GM12872 (cell line): Measurements from ENCODE around the gene ATPAF1.
A peak's percentile ranks its signal among the peaks of the same experiment; 100 is the strongest.

ENCODE experiments used
- TF ChIP-seq, protein P1 (sequence below): IDR thresholded peaks from 3 replicates; pipeline ENCODE4 v1.5.1; 2011; ENCODE audit warnings: low read depth, mild to moderate bottlenecking, low read length, moderate library complexity; ENCODE audit not compliant: insufficient read depth

ATPAF1 gene

DNA sequence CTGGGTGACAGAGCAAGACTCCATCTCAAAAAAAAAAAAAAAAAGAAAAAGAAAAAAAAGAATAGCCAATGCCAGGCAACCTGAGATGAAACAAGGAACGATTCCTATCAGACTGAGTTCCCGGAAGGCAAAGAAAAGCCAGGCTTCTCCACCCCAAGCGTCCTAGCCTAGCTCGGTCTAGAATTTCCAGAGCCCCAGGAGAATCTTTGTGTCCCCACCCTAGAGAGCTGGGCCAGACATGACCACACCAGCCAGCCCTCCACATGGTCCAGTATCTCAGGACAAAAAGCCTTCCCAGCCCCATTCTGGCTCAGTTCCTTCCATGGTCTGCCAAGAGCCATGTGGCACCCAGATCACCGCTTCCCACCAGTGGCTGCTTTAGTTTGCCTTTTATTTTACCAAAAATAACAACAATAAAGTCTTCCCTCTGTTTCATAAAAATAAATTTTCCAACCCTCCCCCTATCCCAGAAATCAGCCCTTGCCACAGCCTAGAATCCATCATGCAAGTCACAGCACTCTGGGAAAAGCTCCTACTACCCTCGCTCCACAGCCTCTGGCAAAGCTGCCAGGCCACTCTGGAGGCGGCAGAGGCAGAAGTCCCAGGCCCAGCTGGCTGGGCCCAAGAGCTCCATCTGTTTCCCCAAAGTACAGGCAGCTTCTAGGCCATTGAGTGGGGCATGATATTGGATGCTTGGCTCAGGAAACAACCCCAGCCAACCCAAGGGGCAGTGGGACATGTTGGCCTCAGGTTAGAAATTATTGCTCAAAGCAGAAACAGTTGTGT, 60.6 kb downstream of the ATPAF1 start:
- TF ChIP-seq, protein P1, sequence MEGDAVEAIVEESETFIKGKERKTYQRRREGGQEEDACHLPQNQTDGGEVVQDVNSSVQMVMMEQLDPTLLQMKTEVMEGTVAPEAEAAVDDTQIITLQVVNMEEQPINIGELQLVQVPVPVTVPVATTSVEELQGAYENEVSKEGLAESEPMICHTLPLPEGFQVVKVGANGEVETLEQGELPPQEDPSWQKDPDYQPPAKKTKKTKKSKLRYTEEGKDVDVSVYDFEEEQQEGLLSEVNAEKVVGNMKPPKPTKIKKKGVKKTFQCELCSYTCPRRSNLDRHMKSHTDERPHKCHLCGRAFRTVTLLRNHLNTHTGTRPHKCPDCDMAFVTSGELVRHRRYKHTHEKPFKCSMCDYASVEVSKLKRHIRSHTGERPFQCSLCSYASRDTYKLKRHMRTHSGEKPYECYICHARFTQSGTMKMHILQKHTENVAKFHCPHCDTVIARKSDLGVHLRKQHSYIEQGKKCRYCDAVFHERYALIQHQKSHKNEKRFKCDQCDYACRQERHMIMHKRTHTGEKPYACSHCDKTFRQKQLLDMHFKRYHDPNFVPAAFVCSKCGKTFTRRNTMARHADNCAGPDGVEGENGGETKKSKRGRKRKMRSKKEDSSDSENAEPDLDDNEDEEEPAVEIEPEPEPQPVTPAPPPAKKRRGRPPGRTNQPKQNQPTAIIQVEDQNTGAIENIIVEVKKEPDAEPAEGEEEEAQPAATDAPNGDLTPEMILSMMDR, result no peak

DNA sequence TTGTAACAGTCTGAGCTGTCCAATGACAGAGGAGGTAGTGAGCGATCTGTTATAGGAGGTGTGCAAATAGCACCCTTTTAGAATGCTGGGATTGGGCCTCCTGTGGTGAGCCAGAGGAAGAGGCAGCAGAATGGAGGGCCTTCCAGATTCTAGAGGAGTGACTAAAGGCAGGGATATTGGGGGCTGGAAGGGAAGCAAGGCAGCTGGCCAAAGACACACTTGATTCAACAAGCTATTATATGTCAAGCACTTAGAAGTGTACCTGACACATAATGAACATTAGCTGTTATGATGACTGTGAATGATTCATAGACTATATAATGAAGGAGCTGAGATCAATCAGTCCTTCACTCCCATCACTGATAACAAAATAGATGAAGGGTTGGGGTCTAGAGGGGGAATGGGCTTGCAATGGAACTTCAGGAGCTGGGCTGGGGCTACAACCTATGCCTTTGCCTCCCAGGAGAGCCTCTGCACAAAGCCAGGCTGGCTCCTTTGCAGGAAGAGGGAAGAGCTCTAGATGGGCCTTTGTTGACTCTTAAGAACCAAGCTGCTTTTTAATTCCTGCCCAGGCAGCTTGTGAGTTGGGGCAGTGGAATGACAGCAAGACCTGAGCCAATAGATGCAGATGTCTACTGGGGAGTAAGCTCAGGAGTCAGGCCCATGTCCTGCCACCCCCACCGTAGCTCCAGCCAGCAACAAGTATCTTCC, 61.8 kb downstream of the ATPAF1 start:
- TF ChIP-seq, protein P1, result no peak

DNA sequence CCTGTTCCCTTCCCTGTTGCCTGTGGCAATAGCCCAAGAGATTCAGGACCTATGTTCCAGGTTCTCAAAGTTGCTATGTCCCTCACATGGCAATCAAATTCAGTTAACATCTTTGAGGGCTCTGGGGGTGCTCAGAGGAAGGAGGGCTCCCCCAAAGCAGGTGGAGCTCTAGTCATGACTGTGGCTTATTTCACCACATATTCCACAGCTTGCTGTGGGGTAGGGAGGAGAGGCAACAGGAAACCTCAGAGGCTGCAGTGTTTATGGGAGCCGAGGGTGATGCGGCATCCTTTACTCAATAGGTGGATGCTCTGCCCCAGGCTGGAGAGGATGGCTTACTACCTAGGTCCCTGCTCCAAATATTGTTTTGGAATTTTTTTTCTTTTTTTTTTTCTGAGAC, 62.9 kb downstream of the ATPAF1 start:
- TF ChIP-seq, protein P1, result no peak

DNA sequence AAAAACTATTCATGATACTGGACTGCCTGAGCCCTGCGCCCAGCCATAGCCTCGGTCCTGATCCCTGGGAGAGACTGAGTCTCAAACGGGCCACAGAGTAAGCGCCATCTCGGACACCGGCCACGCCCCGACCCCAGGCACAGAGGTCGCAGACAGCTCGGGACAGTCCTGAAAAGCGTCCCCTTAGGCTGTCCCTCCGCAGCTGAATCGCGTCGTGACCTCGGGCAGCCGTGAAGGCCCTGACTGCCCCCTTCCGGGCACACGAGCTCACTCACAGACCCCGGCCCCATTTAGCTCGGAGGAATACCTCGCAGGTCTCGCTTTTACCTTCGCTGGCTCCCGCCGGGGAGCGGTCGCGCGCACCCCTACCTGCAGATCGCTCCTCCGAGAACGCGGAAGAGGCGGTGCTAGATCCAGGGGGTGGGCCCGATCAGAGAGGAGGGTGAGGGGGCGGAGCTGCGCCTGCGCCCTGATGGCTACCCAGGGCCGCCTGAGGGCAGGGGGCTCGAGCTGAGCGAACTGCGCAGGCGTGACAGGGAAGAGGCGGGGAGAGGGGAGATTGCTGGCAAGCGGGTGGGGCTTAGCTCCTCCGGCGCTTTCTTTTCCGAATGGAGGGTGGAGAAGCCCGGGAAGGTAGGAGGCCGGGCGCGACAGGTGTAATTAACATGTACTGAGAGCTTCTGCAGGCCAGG, 64.2 kb downstream of the ATPAF1 start, which contains the start of gene MKNK1:
TSS of gene MKNK1 (minus strand) at position 411 of the 692 bp plus-strand sequence. CDS start 20,941 bp downstream, outside the sequence.
- TF ChIP-seq, protein P1, result peak; percentile 21; the same call in 1 of the 3 replicates

DNA sequence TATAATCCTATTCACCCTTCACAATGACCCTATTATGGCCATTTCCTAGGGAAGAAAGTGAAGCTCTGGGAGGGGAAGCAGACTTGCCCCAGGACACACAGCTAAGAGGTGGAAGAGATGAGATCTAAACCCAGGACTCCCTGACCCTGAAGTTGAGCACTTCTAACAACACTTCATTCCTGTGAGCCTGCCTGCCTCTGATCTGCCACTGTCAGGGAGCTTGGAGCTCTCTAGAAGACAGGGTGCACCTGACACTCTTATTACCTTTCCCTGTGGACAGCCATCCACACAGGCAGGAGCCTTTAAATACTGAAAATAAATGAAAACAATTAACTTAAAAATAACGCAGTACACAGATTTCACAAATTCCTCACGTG, 64.7 kb downstream of the ATPAF1 start:
- TF ChIP-seq, protein P1, result no peak

DNA sequence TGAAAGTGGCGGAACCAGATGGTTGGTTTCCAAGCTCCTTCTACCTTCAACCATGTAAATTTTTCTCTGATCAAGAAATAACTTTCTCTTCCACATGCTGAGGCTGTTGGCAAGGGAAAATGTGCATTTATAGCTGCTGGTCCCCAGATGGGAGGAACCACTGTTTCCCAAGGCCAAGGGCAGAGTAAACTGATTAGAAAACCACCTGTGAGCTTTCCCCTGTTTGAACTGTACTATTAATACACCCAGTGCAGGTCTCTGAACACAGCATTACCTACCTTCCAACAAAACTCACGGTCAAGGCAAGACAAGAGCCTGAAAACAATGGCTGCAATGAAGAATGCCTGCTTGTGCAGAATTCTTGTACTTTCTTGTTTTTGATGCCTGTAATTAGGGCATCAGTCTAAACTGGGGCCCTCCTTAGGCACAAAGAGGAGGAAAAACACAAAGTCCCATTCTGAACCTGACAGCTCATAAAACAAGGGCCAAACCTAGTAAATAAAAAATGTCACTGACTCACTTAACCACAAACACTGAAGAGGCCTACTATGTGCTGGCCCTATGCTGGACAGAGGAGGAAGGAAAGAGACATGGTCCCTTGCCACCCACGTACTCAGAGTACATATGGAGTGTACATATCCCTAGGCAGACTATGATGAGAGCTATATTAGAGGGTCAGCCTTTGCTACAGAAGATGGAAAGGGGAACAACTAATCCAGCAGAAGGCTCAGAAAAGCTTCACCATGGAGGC, 66.7 kb downstream of the ATPAF1 start:
- TF ChIP-seq, protein P1, result no peak
